SK-N-SH (cell line): Measurements from ENCODE around the gene COPE. TPM values are rescaled to one million over a fixed set of nuclear protein-coding genes. Genes with fewer than 3 reads are reported as not detected.

Experiments used
- CTCF ChIA-PET: fragments of 300-600, 350-600 bp; formaldehyde crosslinking; extraction: SDS; loops from one replicate; lab custom pipeline; 2021; lab: Yijun Ruan, JAX
- POLR2A ChIA-PET: fragments of 350-600 bp; sonication (Branson Sonifier 250); formaldehyde crosslinking; extraction: SDS; loops from one replicate; lab custom pipeline; 2020; ENCODE audit warnings: antibody characterized with exemption, inconsistent platforms; lab: Yijun Ruan, JAX
- DNase-seq: peaks from one replicate; pipeline ENCODE4 v3.0.0; 2012
- H2AFZ ChIP-seq: fragments of 200-600 bp; sonication (generic); 2 replicates; pipeline ENCODE4 v1.8.1; 2016; ENCODE audit warnings: antibody characterized with exemption, mild to moderate bottlenecking, low read depth
- H3F3A ChIP-seq: fragments of 200-600 bp; sonication (generic); replicated peaks from 2 replicates; pipeline ENCODE3; 2016; ENCODE audit warnings: antibody characterized with exemption, mild to moderate bottlenecking; ENCODE audit not compliant: insufficient read depth
- H3K27ac ChIP-seq, 2 experiments: fragments of 200-500 bp in 1 of 2; fragments of 200-600 bp in 1 of 2; sonication (Bioruptor generic) in 1 of 2; sonication (generic), shearing (Covaris generic) in 1 of 2; 2 replicates each; pipeline versions ENCODE4 v1.5.1 to v1.6.1; 2014 to 2016; ENCODE audit warnings: low read depth in 2 of 2, inconsistent platforms in 1 of 2, low read length in 1 of 2, mild to moderate bottlenecking in 1 of 2, mixed read lengths in 1 of 2
- H3K27me3 ChIP-seq: fragments of 200-600 bp; sonication (generic), shearing (Covaris generic); 2 replicates; pipeline ENCODE4 v1.6.1; 2016; ENCODE audit warnings: mixed run types; ENCODE audit not compliant: insufficient read depth
- H3K36me3 ChIP-seq, 2 experiments: fragments of 200-500 bp in 1 of 2; fragments of 200-600 bp in 1 of 2; sonication (Bioruptor generic) in 1 of 2; sonication (generic) in 1 of 2; replicated peaks in 1 of 2; 2 replicates each; pipeline versions ENCODE3 to v1.5.1; 2014 to 2016; ENCODE audit warnings: low read length in 1 of 2, mild to moderate bottlenecking in 1 of 2; ENCODE audit not compliant: insufficient read depth in 2 of 2, control insufficient read depth in 1 of 2
- H3K4me1 ChIP-seq, 2 experiments: fragments of 200-500 bp in 1 of 2; fragments of 200-600 bp in 1 of 2; sonication (Bioruptor generic) in 1 of 2; sonication (generic), shearing (Covaris generic) in 1 of 2; 2 replicates each; pipeline versions ENCODE4 v1.5.1 to v1.6.1; 2014 to 2016; ENCODE audit warnings: low read depth in 1 of 2, low read length in 1 of 2, mixed run types in 1 of 2; ENCODE audit not compliant: insufficient read depth in 2 of 2, control insufficient read depth in 1 of 2
- H3K4me2 ChIP-seq: fragments of 200-600 bp; sonication (generic), shearing (Covaris generic); 2 replicates; pipeline ENCODE4 v1.6.1; 2017; ENCODE audit warnings: mixed run types
- H3K4me3 ChIP-seq, 2 experiments: fragments of 200-500 bp in 1 of 2; fragments of 200-600 bp in 1 of 2; sonication (Bioruptor generic) in 1 of 2; sonication (generic), shearing (Covaris generic) in 1 of 2; 2 replicates each; pipeline versions ENCODE4 v1.5.1 to v1.8.1; 2014 to 2016; ENCODE audit warnings: low read depth in 2 of 2, inconsistent platforms in 1 of 2, low read length in 1 of 2, mild to moderate bottlenecking in 1 of 2, mixed read lengths in 1 of 2, moderate library complexity in 1 of 2
- H3K79me2 ChIP-seq: fragments of 200-600 bp; sonication (generic); 2 replicates; pipeline ENCODE4 v1.8.1; 2017; ENCODE audit warnings: mild to moderate bottlenecking; ENCODE audit not compliant: insufficient read depth
- H3K9ac ChIP-seq: fragments of 200-600 bp; sonication (generic); 2 replicates; pipeline ENCODE4 v1.6.1; 2017; ENCODE audit warnings: mixed run types
- H3K9me2 ChIP-seq: fragments of 200-600 bp; sonication (generic); 2 replicates; pipeline ENCODE4 v1.6.1; 2017; ENCODE audit warnings: mixed run types
- H3K9me3 ChIP-seq: fragments of 200-600 bp; sonication (generic); 2 replicates; pipeline ENCODE4 v1.6.1; 2017; ENCODE audit warnings: mixed run types, mild to moderate bottlenecking, moderate library complexity
- H4K20me1 ChIP-seq: fragments of 200-600 bp; sonication (generic); 2 replicates; pipeline ENCODE4 v1.6.1; 2017; ENCODE audit warnings: mild to moderate bottlenecking, mixed run types; ENCODE audit not compliant: insufficient read depth
- CHD2 ChIP-seq: fragments of 150-350 bp; IDR thresholded peaks from 2 replicates; pipeline ENCODE4 v1.6.1; 2018; ENCODE audit warnings: low read length; ENCODE audit not compliant: partially characterized antibody
- ELF1 ChIP-seq: IDR thresholded peaks from 2 replicates; pipeline ENCODE4 v1.4.0; 2012
- FOXM1 ChIP-seq: IDR thresholded peaks from 2 replicates; pipeline ENCODE4 v1.4.0; 2012; ENCODE audit warnings: low read depth, mild to moderate bottlenecking
- GABPA ChIP-seq: IDR thresholded peaks from 2 replicates; pipeline ENCODE4 v1.4.0; 2012; ENCODE audit warnings: low read depth, mild to moderate bottlenecking
- JUND ChIP-seq: IDR thresholded peaks from 2 replicates; pipeline ENCODE4 v1.4.0; 2012
- MAX ChIP-seq: IDR thresholded peaks from 2 replicates; pipeline ENCODE4 v1.4.0; 2012; ENCODE audit warnings: low read depth
- MXI1 ChIP-seq: IDR thresholded peaks from 2 replicates; pipeline ENCODE4 v1.6.1; 2012; ENCODE audit warnings: mild to moderate bottlenecking, low read depth, low read length, improper control_type of control experiment
- NFIC ChIP-seq: IDR thresholded peaks from 2 replicates; pipeline ENCODE4 v1.4.0; 2012; ENCODE audit warnings: borderline replicate concordance
- NRF1 ChIP-seq: IDR thresholded peaks from 2 replicates; pipeline ENCODE4 v1.6.1; 2012; ENCODE audit warnings: low read depth, mild to moderate bottlenecking, low read length
- POLR2AphosphoS5 ChIP-seq: IDR thresholded peaks from 2 replicates; pipeline ENCODE4 v1.6.1; 2012; ENCODE audit warnings: low read depth, low read length
- RAD21 ChIP-seq: IDR thresholded peaks from 2 replicates; pipeline ENCODE4 v1.6.1; 2012; ENCODE audit warnings: mild to moderate bottlenecking, low read length
- RCOR1 ChIP-seq: fragments of 150-350 bp; IDR thresholded peaks from 2 replicates; pipeline ENCODE4 v1.6.1; 2017; ENCODE audit warnings: antibody characterized with exemption, low read length
- REST ChIP-seq: IDR thresholded peaks from 2 replicates; pipeline ENCODE4 v1.6.1; 2012; ENCODE audit warnings: mild to moderate bottlenecking, low read depth, low read length, moderate library complexity
- RXRA ChIP-seq: IDR thresholded peaks from 2 replicates; pipeline ENCODE4 v1.4.0; 2012; ENCODE audit warnings: low read depth, mild to moderate bottlenecking, borderline replicate concordance
- SIN3A ChIP-seq: IDR thresholded peaks from 2 replicates; pipeline ENCODE4 v1.6.1; 2012; ENCODE audit warnings: low read depth, mild to moderate bottlenecking, low read length, moderate library complexity, borderline replicate concordance
- TCF12 ChIP-seq: IDR thresholded peaks from 2 replicates; pipeline ENCODE4 v1.4.0; 2012
- TEAD4 ChIP-seq: IDR thresholded peaks from 2 replicates; pipeline ENCODE4 v1.4.0; 2012; ENCODE audit warnings: mild to moderate bottlenecking, borderline replicate concordance; ENCODE audit not compliant: insufficient read depth
- USF2 ChIP-seq: fragments of 150-350 bp; IDR thresholded peaks from 2 replicates; pipeline ENCODE4 v1.6.1; 2017; ENCODE audit warnings: antibody characterized with exemption, low read length, low read depth, borderline replicate concordance
- WGBS: methylation state at CpG from one replicate; pipeline ENCODE4 v1.1.6; 2017; ENCODE audit warnings: low lambda C conversion rate; 5-methylcytosine and 5-hydroxymethylcytosine counted together
- polyA plus RNA-seq, 3 experiments: library from polyadenylated mRNA; depleted of rRNA; stranded (reverse); fragments of >200 nt; gene quantifications; 2 replicates each; pipeline ENCODE4 v1.2.3, GENCODE V29; 2012

The COPE gene
- polyA plus RNA-seq, 1 of the 3 experiments (the other 2 are of a cell fraction): 450 TPM

- no peak for DNase-seq
- Histone ChIP-seq H4K20me1 (peaks cover 26% of the 10 kb centered on the region), H2AFZ (no peak overlapping the region), H3F3A (peaks cover 19% of the 10 kb centered on the region), H3K4me2 (peak overlapping the region; percentile 86), H3K36me3 (peaks cover 23 to 24% of the 10 kb centered on the region in 2 experiments), H3K27me3 (no peaks in the 10 kb centered on the region), H3K79me2 (peaks cover 65% of the 10 kb centered on the region), H3K4me1 (peaks cover 5 to 12% of the 10 kb centered on the region in 2 experiments; a peak in 2 of 4 replicates)
- TF ChIP-seq REST (no peak), RAD21 (no peak), JUND (no peak), NFIC (no peak), USF2 (no peak), FOXM1 (no peak), ELF1 (no peak), POLR2AphosphoS5 (no peak), TEAD4 (no peak), RXRA (no peak), CHD2 (no peak), NRF1 (no peak), RCOR1 (no peak), SIN3A (no peak), MXI1 (no peak), MAX (no peak), TCF12 (no peak), GABPA (no peak)
- TF ChIP-seq, all 33 proteins: peak for 0
- Histone ChIP-seq H3K9me2 (no peaks in the 10 kb centered on the region), H3K9me3 (no peaks in the 10 kb centered on the region), H3K4me3 (peak overlapping the region; percentile 89 to 92), H3K27ac (peak overlapping the region in 1 of 2 experiments; percentile 54; a peak in 2 of 4 replicates), H3K9ac (peak overlapping the region; percentile 79)
- ChIA-PET CTCF (interaction anchor here (0.7 to 7.2 kb wide), 5 partner anchors 9 to 326 kb away, joined by 3 to 76 read pairs (median 3); partner anchors contain the start of gene CERS1), POLR2A (interaction anchor here (2.4 kb wide), 1 partner anchor 11 kb away, joined by 9 read pairs; no protein-coding TSS in a partner anchor)
- WGBS: 21% methylated on average over 9 of the region's 9 CpGs
Observed at GRCh38 chr19:18920400-18920799, 1.2 kb upstream of the COPE start.
